Measurements from ENCODE around the gene SIGLEC7.

Gene SIGLEC7

DNA sequence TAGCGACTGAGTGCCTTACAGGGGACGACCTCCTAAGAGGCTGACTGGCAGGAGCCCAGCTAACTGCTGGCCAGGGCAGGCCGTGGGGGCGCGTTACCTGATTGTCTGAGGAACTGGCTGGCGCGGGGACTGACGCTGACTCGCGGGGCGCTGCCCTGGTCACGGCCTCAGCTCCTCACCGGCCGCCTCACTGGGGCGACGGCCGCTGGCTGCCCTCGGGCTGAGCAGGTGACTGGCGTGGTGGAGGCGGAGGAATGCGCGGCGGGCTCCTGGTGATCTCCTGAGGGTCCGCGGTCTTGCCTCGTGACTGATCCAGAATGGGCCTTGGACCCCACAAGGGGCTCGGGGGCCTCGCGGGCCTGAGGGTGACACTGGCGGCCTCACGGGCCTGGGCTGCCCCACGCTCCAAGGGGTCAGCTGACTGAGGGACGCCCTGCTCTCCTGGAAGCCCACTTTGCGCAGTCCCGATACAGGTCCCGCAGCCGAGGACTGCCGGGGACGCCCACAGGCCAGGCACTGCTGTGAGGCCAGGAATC lies 39.3 kb downstream of the SIGLEC7 start:
- ATAC-seq, result no peak
- TF ChIP-seq ZFP30 (CRISPR knock-in tag; IDR thresholded peaks at IDR 0.05), result no peak

GRCh38 chr19:51181913-51182419 lies 39.9 kb downstream of the SIGLEC7 start:
- ATAC-seq, result peak; percentile 22; the same call in 1 of the 3 replicates
- TF ChIP-seq PATZ1 (CRISPR knock-in tag; IDR thresholded peaks at IDR 0.05; ENCODE audit: borderline replicate concordance) (no peak), POU6F1 (CRISPR knock-in tag; IDR thresholded peaks at IDR 0.05; ENCODE audit: borderline replicate concordance, low read depth) (no peak), BACH2 (CRISPR knock-in tag; IDR thresholded peaks at IDR 0.05; ENCODE audit: borderline replicate concordance) (no peak), ZNF8 (CRISPR knock-in tag; IDR thresholded peaks at IDR 0.05) (no peak), CSDC2 (CRISPR knock-in tag; IDR thresholded peaks at IDR 0.05) (no peak), ESRRG (CRISPR knock-in tag; IDR thresholded peaks at IDR 0.05) (no peak), ZFP30 (CRISPR knock-in tag; IDR thresholded peaks at IDR 0.05) (no peak), ZNF70 (CRISPR knock-in tag; IDR thresholded peaks at IDR 0.05) (no peak), ARNTL (CRISPR knock-in tag; IDR thresholded peaks at IDR 0.05; ENCODE audit: borderline replicate concordance, low read depth) (no peak), TSHZ2 (CRISPR knock-in tag; IDR thresholded peaks at IDR 0.05) (no peak), SNAI2 (CRISPR knock-in tag; IDR thresholded peaks at IDR 0.05) (no peak), TCF4 (CRISPR knock-in tag; IDR thresholded peaks at IDR 0.05; ENCODE audit: borderline replicate concordance) (no peak), ZFP3 (CRISPR knock-in tag; IDR thresholded peaks at IDR 0.05) (no peak), OSR1 (CRISPR knock-in tag; IDR thresholded peaks at IDR 0.05) (no peak), PPARA (CRISPR knock-in tag; IDR thresholded peaks at IDR 0.05; ENCODE audit: borderline replicate concordance) (no peak), ISL1 (CRISPR knock-in tag; IDR thresholded peaks at IDR 0.05) (no peak), CSRNP3 (CRISPR knock-in tag; IDR thresholded peaks at IDR 0.05) (no peak)

DNA sequence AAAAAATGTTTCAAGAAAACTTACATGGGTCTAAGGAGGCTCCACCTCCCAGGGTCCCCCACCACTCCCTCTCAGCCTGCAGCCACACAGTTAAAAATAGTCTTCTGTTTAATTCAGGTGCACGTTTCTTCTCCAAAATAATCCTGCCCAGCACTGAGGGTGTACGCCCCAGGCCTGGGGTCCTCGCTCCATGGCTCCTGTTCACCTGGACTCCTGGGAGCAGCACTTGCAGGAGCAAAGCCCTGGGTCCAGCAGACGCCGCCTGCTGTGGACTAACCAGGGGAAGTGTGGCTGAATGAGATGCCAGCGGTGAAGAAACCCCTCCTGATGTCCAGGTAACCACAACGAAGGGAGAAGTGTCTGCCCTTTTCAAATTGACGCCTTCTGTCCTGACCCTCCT lies 41.5 kb downstream of the SIGLEC7 start:
- TF ChIP-seq ESRRG (CRISPR knock-in tag; IDR thresholded peaks at IDR 0.05), result no peak
- no peak for TF ChIP-seq ZNF8 (CRISPR knock-in tag; IDR thresholded peaks at IDR 0.05)
- TF ChIP-seq CSRNP3 (CRISPR knock-in tag; IDR thresholded peaks at IDR 0.05), result no peak
- TF ChIP-seq ISL1 (CRISPR knock-in tag; IDR thresholded peaks at IDR 0.05), result no peak
- no peak for TF ChIP-seq ZFP3 (CRISPR knock-in tag; IDR thresholded peaks at IDR 0.05)
- no peak for TF ChIP-seq TSHZ2 (CRISPR knock-in tag; IDR thresholded peaks at IDR 0.05)
- TF ChIP-seq BACH2 (CRISPR knock-in tag; IDR thresholded peaks at IDR 0.05; ENCODE audit: borderline replicate concordance), result no peak
- no peak for TF ChIP-seq ARNTL (CRISPR knock-in tag; IDR thresholded peaks at IDR 0.05; ENCODE audit: borderline replicate concordance, low read depth)
- TF ChIP-seq TOX (CRISPR knock-in tag; IDR thresholded peaks at IDR 0.05; ENCODE audit: borderline replicate concordance), result no peak
- no peak for TF ChIP-seq SNAI2 (CRISPR knock-in tag; IDR thresholded peaks at IDR 0.05)
- TF ChIP-seq GLIS3 (CRISPR knock-in tag; IDR thresholded peaks at IDR 0.05), result no peak
- ATAC-seq, result no peak

Data from SK-N-SH treated with all-trans-retinoic acid at 6 μM for 48 hours (cell line).